Duodenal mucosa (tissue), 2 donors: ENCODE results near the gene S100A14.

Experiments
- H3K27ac ChIP-seq: one replicate; pipeline ENCODE4 v1.7.0; 2013; ENCODE audit warnings: low read depth, low read length
- H3K27me3 ChIP-seq, 2 donors: one replicate each; pipeline ENCODE4 v1.7.0; 2013; ENCODE audit warnings: low read length in 2 of 2, control low read depth in 1 of 2; ENCODE audit not compliant: insufficient read depth in 2 of 2, control insufficient read depth in 1 of 2
- H3K36me3 ChIP-seq, 2 donors: one replicate each; pipeline ENCODE4 v1.7.0; 2013; ENCODE audit warnings: low read length in 2 of 2, control low read depth in 1 of 2; ENCODE audit not compliant: insufficient read depth in 2 of 2, control insufficient read depth in 1 of 2
- H3K4me1 ChIP-seq, 2 donors: one replicate each; pipeline ENCODE4 v1.7.0; 2013; ENCODE audit warnings: low read length in 2 of 2, control low read depth in 1 of 2; ENCODE audit not compliant: insufficient read depth in 2 of 2, control insufficient read depth in 1 of 2
- H3K4me3 ChIP-seq, 2 donors: one replicate each; pipeline ENCODE4 v1.7.0; 2013; ENCODE audit warnings: low read length in 2 of 2, low read depth in 1 of 2
- H3K9ac ChIP-seq, 2 donors: one replicate each; pipeline ENCODE4 v1.7.0; 2013; ENCODE audit warnings: low read length in 2 of 2, low read depth in 1 of 2
- H3K9me3 ChIP-seq, 2 donors: one replicate each; pipeline ENCODE4 v1.7.0; 2013; ENCODE audit warnings: low read length in 2 of 2, control low read depth in 1 of 2; ENCODE audit not compliant: control insufficient read depth in 1 of 2

Gene S100A14

GRCh38 chr1:153568367-153569099 lies 47.6 kb downstream of the S100A14 start:
- Histone ChIP-seq H3K36me3 (no peaks in the 10 kb centered on the region), H3K27me3 (no peaks in the 10 kb centered on the region), H3K9ac (peak overlapping the region; percentile 59 to 82), H3K9me3 (no peaks in the 10 kb centered on the region), H3K4me3 (peak overlapping the region; percentile 63), H3K4me1 (peaks cover 45 to 55% of the 10 kb centered on the region in 2 donors), H3K27ac (peak overlapping the region; percentile 64)

- Histone ChIP-seq H3K4me3 (peak overlapping the region; percentile 63), H3K27me3 (no peaks in the 10 kb centered on the region), H3K9me3 (no peaks in the 10 kb centered on the region), H3K36me3 (no peaks in the 10 kb centered on the region), H3K4me1 (peaks cover 45 to 49% of the 10 kb centered on the region in 2 donors), H3K27ac (peak overlapping the region; percentile 64), H3K9ac (peak overlapping the region; percentile 35 to 59)
These were observed 48.3 kb downstream of the S100A14 start for GRCh38 chr1:153567621-153568366.

- Histone ChIP-seq H3K36me3 (no peaks in the 10 kb centered on the region), H3K9ac (peak overlapping the region; percentile 43 to 83), H3K9me3 (no peaks in the 10 kb centered on the region), H3K4me3 (peak overlapping the region in 1 of 2 donors; percentile 35), H3K27me3 (no peaks in the 10 kb centered on the region), H3K27ac (peak overlapping the region; percentile 97), H3K4me1 (peaks cover 41 to 45% of the 10 kb centered on the region in 2 donors)
These were observed 49.4 kb downstream of the S100A14 start for GRCh38 chr1:153566414-153567371.

GRCh38 chr1:153565529-153566374 lies 50.4 kb downstream of the S100A14 start, which contains the start of gene S100A2:
Gene S100A2 (minus strand): TSS chr1:153565844. CDS start chr1:153563877, 1,967 bp downstream.
- peaks cover 38 to 42% of the 10 kb centered on the region in 2 donors for H3K4me1 ChIP-seq
- peak within 1 kb of the TSS; percentile 97 for H3K27ac ChIP-seq
- peak within 1 kb of the TSS; percentile 43 to 83 for H3K9ac ChIP-seq
- H3K36me3 ChIP-seq, result no peaks in the 10 kb centered on the region
- H3K27me3 ChIP-seq, result no peaks in the 10 kb centered on the region
- H3K4me3 ChIP-seq, result peak within 1 kb of the TSS in 1 of 2 donors; percentile 35
- H3K9me3 ChIP-seq, result no peaks in the 10 kb centered on the region
